ENCODE measurements around the gene PRPF40B. TPM values are rescaled to one million over a fixed set of nuclear protein-coding genes. Genes with fewer than 3 reads are reported as not detected.

PRPF40B gene
- total RNA-seq, 2 donors from 2014 or later = 5.1 to 10.1 TPM

DNA sequence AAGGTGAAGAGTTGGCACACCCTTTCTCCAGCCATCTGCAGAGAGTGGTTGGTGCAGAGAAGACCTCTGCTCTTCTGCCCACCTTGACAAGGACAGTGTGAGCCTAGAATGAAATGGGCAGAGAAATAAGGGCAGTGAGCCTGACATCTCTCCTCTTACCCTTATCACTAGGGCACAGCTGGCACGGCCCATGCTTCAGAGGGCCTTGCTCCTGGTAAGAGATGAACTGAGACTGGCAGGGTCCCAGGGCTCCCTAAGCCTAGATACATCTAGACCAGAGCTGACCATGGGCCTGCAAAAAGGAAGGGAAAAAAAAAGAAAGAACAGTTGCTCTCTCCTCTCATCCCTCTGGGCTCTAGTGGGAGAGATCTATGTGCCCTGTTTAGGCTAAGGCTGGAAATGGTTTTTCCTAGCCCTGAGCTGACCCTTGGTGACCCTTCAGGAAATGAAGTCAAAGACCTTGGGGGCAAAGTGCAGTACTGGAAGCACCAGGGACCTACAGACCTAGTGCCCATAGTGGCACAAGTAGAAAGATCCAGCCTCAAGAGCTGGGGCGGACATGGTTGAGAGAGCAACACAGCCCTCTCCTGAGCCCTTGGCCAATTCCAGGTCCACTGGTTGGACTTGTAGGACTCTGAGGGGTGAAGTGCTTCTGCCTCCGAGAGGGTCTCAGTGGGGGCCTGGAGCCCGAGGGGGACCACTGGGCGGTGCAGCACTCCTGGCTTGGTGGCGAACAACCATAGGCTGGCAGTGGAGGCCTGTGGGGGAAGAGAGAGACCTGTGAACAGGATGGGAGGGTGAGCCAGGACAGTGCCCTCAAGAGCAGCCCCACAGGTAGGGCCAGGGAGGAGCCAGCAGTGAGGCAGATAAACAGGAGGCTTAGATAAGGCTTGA is 22.0 kb downstream of the PRPF40B start:
- Mint-ChIP-seq H3K9me3 (no peaks in the 10 kb centered on the region), H3K36me3 (no peaks in the 10 kb centered on the region), H3K27ac (peak overlapping the region; percentile 6 to 56)
- DNase-seq (ENCODE audit: low spot score in 2 of 2) (no peak), ATAC-seq (no peak)

DNA sequence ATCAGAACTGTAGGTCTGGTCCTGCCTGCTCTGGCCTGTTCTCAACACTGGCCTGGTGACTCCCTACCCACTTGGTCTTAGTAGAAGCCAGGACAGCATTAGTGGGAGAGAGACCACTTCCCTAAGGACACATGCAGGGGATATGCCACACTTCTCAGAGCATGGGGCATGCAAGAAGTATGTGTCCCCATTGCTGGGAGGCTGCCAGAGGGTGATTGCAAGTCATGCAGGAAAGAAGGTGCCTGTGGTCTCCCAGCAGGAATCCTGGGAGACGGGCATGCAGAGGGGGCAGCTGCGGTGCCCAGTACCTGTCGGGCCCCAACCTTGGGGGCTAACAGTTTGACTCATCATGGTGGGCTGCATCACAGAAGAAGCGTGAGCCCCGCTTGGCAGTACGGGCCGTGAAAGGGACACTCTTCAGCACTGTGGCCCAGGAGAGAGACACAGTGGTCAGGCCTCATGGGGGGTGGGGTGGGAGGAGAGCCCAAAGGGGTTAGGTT is 23.0 kb downstream of the PRPF40B start:
- DNase-seq (ENCODE audit: low spot score in 2 of 2) (no peak), ATAC-seq (no peak)
- Mint-ChIP-seq H3K9me3 (no peaks in the 10 kb centered on the region), H3K27ac (no peak overlapping the region), H3K36me3 (no peaks in the 10 kb centered on the region)

DNA sequence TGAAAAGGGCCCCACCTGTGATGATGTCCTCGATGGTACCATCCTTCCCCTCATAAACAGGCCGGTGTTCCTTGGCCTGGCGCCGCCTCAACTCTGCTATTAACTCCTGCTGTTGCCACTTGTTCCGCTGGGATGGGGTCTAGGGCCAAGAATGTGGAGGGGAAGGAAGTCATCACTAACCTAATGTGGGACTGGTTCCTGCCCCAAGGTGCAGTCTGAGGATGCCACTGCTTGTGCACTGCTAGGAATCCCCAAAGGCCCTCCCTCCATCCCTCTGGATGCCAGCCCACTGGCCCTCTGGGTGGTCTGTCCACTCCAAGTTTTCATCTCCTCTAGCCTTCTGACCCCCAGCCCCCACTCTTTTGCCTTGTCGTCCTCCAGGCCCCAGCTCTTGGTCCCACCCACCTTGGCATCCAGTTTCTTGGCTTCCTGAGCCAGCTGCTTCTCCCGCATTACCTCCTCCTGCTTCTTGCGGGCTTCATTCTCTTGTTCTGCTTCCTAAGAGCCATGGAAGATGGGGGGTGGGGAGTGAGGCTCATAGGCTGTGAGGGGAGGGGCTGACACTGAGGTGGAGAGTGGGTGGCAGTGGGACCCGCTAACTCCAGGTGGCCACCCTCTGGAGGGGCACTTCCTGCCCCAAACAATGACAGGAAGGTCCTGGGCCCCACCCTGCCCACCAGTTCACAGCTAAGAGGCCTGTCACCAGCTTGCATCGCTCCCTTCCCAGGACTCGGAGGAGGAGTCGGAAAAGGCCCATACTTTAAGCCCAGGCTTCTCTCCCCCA is 23.7 kb downstream of the PRPF40B start:
- ATAC-seq (no peak), DNase-seq (ENCODE audit: low spot score in 2 of 2) (no peak)
- H3K27ac Mint-ChIP-seq = peak overlapping the region; percentile 60 to 70
- no peaks in the 10 kb centered on the region for H3K9me3 Mint-ChIP-seq
- H3K36me3 Mint-ChIP-seq = no peaks in the 10 kb centered on the region

GRCh38 chr12:49647827-49648711 is 24.7 kb downstream of the PRPF40B start:
- H3K27ac Mint-ChIP-seq = peak overlapping the region; percentile 70 to 72
- no peaks in the 10 kb centered on the region for H3K9me3 Mint-ChIP-seq
- ATAC-seq (no peak), DNase-seq (ENCODE audit: low spot score in 2 of 2) (no peak)
- no peaks in the 10 kb centered on the region for H3K36me3 Mint-ChIP-seq

GRCh38 chr12:49648712-49649003 is 25.3 kb downstream of the PRPF40B start:
- H3K9me3 Mint-ChIP-seq = no peaks in the 10 kb centered on the region
- ATAC-seq (no peak), DNase-seq (ENCODE audit: low spot score in 2 of 2) (no peak)
- H3K36me3 Mint-ChIP-seq = no peaks in the 10 kb centered on the region
- peak overlapping the region in 1 of 2 donors; percentile 70 for H3K27ac Mint-ChIP-seq

DNA sequence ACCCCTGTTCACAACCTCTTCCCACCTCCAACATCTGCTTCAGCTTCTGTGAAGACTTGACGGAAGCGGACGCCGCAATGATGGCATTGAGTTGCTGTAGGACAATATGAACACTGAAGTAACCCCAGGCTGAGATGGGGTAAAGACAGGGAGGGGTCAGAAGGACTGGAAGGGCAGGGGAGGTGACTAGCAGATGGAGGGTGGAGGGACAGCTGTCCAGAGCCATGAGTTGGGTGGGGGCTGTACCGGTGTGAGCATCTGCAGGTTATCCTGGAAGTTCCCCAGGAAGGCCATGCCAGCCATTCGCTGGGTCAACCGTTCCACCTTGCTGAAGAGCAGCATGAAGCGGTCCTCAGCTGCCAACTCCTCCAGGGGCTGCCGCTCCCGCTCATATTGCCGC is 26.1 kb downstream of the PRPF40B start:
- ATAC-seq = no peak
- H3K9me3 Mint-ChIP-seq = no peaks in the 10 kb centered on the region
- no peak for DNase-seq (ENCODE audit: low spot score in 2 of 2)
- H3K27ac Mint-ChIP-seq = peak overlapping the region; percentile 44 to 70
- H3K36me3 Mint-ChIP-seq = no peaks in the 10 kb centered on the region

GRCh38 chr12:49649892-49650291 is 26.5 kb downstream of the PRPF40B start:
- DNase-seq (ENCODE audit: low spot score in 2 of 2) (no peak), ATAC-seq (no peak)
- Mint-ChIP-seq H3K36me3 (no peaks in the 10 kb centered on the region), H3K9me3 (no peaks in the 10 kb centered on the region), H3K27ac (peak overlapping the region in 1 of 2 donors; percentile 47)

- H3K36me3 Mint-ChIP-seq = peaks cover 0 to 9% of the 10 kb centered on the region in 2 donors
- no peak for DNase-seq (ENCODE audit: low spot score in 2 of 2)
- ATAC-seq = no peak
- H3K27ac Mint-ChIP-seq = no peak overlapping the region
- H3K9me3 Mint-ChIP-seq = no peaks in the 10 kb centered on the region
Observed at GRCh38 chr12:49651855-49652254, 28.5 kb downstream of the PRPF40B start.

DNA sequence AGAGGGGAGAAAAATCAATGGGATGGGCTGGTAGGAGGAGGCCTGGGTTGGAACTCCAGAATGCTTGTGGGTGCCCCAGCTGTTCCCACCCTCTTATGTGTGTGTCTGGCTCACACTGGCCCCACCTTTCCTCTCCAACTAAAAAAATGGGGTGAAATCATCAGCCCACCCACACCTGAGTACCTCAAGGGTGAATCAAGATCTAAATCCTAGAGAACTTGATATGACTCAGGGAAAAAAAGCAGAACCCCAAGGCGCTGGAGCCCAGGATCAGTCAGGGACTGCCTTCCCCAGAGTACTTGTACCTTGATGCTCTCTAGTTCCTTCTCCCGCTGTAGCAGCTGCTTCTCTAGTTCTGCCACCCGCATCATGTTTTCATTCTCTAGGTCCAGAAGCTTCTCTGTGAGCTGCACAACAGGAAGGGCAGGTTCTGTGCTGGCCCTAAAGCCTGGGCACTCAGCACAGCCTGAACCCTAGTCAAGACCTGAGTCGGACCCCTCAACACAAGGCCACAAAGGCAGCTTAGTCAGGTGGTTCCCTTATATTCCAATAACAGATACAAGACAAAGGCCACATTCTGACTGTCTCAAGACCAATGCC is 29.7 kb downstream of the PRPF40B start:
- ATAC-seq = no peak
- no peak for DNase-seq (ENCODE audit: low spot score in 2 of 2)
- Mint-ChIP-seq H3K9me3 (no peaks in the 10 kb centered on the region), H3K36me3 (peaks cover 8 to 17% of the 10 kb centered on the region in 2 donors), H3K27ac (peak overlapping the region in 1 of 2 donors; percentile 56)

DNA sequence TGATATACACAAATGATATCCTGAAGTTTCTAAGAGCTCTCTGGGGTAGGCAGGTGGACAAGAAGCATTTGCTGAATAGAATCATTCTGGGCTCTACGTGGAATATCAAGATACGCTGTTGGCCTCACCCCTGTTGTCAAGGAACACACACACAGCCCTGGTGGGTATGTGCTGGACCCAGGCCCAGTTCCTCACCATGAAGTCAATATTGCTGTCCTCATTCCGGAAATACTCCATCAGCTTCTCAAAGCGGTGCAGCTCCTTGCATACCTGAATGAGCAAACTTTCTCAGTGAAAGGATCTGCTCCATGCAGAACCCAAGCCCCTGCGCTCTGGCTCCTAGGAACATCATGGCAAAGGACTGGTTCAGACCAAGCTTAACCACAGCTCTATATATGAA is 31.4 kb downstream of the PRPF40B start:
- DNase-seq (ENCODE audit: low spot score in 2 of 2) (no peak), ATAC-seq (no peak)
- no peaks in the 10 kb centered on the region for H3K9me3 Mint-ChIP-seq
- H3K27ac Mint-ChIP-seq = no peak overlapping the region
- H3K36me3 Mint-ChIP-seq = peaks cover 10 to 25% of the 10 kb centered on the region in 2 donors

GRCh38 chr12:49655595-49656236 is 32.4 kb downstream of the PRPF40B start:
- no peak for ATAC-seq
- DNase-seq (ENCODE audit: low spot score in 2 of 2) = no peak
- H3K27ac Mint-ChIP-seq = peak overlapping the region; percentile 34 to 87
- H3K9me3 Mint-ChIP-seq = no peaks in the 10 kb centered on the region
- H3K36me3 Mint-ChIP-seq = peaks cover 10 to 25% of the 10 kb centered on the region in 2 donors

- Mint-ChIP-seq H3K36me3 (peaks cover 15 to 37% of the 10 kb centered on the region in 2 donors), H3K27ac (peak overlapping the region in 1 of 2 donors; percentile 73), H3K9me3 (no peaks in the 10 kb centered on the region)
- DNase-seq (ENCODE audit: low spot score in 2 of 2) = no peak
- no peak for ATAC-seq
Observed at GRCh38 chr12:49658276-49658675, 34.9 kb downstream of the PRPF40B start.

GRCh38 chr12:49659753-49660152 is 36.4 kb downstream of the PRPF40B start:
- Mint-ChIP-seq H3K27ac (no peak overlapping the region), H3K36me3 (peaks cover 15 to 37% of the 10 kb centered on the region in 2 donors), H3K9me3 (no peaks in the 10 kb centered on the region)
- no peak for ATAC-seq
- no peak for DNase-seq (ENCODE audit: low spot score in 2 of 2)

GRCh38 chr12:49661191-49661590 is 37.8 kb downstream of the PRPF40B start:
- ATAC-seq (peak; percentile 64 to 90), DNase-seq (ENCODE audit: low spot score in 2 of 2) (peak in 1 of 2 donors; percentile 43)
- Mint-ChIP-seq H3K36me3 (peaks cover 28 to 48% of the 10 kb centered on the region in 2 donors), H3K27ac (peak overlapping the region; percentile 2 to 90), H3K9me3 (no peaks in the 10 kb centered on the region)

DNA sequence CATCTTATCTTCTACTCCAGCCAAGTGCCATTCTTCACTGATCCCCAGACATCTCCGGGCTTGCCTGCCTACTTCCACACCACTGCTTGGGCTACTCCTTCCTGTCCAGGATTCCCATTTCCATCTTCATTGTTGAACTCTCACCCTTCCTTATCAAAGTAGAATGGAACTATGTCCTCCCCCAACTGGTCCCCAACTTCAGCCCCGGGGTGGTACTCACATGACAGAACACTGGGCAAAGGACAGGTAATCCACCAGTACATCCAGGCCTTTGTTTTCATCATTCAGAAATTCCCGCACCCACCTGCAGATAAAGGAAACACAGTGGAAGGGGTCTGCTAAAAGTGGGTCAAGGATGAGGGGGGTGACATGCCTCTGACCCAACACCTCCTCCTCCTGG is 38.4 kb downstream of the PRPF40B start:
- DNase-seq (ENCODE audit: low spot score in 2 of 2) = no peak
- Mint-ChIP-seq H3K9me3 (no peaks in the 10 kb centered on the region), H3K27ac (peak overlapping the region; percentile 79 to 90), H3K36me3 (peaks cover 29 to 43% of the 10 kb centered on the region in 2 donors)
- ATAC-seq = no peak

Data from activated naive CD4-positive, alpha-beta T cell treated with anti-CD3 and anti-CD28 coated beads, Interleukin-2, amount 50 U/mL, for 72 hours (primary cell).